Gastrocnemius medialis (tissue), 4 donors: ENCODE data around the gene ARHGAP10. TPM values are rescaled to one million over a fixed set of nuclear protein-coding genes. Genes with fewer than 3 reads are reported as not detected.

Experiments
- ATAC-seq, 2 donors: fragments of 150-250 bp; one replicate each; pipeline ENCODE4 v1.9.1; 2016
- DNase-seq, 2 donors: peaks; one replicate each; pipeline ENCODE4 v3.0.0-alpha.2; 2019
- H3K27ac ChIP-seq, 4 donors: fragments of 200-600 bp; sonication (generic); 1 replicate in 1 of 4; 2 replicates in 3 of 4; pipeline ENCODE4 v1.5.1; 2016 to 2018; ENCODE audit warnings: mild to moderate bottlenecking in 2 of 4, moderate library complexity in 1 of 4
- H3K27me3 ChIP-seq, 3 donors: fragments of 200-600 bp; sonication (generic) in 2 of 3; 1 replicate in 1 of 3; 2 replicates in 2 of 3; pipeline versions ENCODE4 v1.5.1 to v1.6.0; 2016 to 2019; ENCODE audit warnings: mild to moderate bottlenecking in 1 of 3, moderate library complexity in 1 of 3
- H3K36me3 ChIP-seq, 2 donors: fragments of 200-600 bp; sonication (generic) in 1 of 2; one replicate each; pipeline ENCODE4 v1.5.1; 2017 to 2018
- H3K4me1 ChIP-seq, 2 donors: fragments of 200-600 bp; sonication (generic) in 1 of 2; one replicate each; pipeline ENCODE4 v1.5.1; 2016 to 2017; ENCODE audit warnings: mild to moderate bottlenecking in 2 of 2
- H3K4me3 ChIP-seq, 4 donors: fragments of 200-600 bp; sonication (generic) in 3 of 4; 1 replicate in 1 of 4; 2 replicates in 3 of 4; pipeline ENCODE4 v1.5.1; 2016 to 2019; ENCODE audit warnings: mild to moderate bottlenecking in 2 of 4
- H3K9me3 ChIP-seq, 3 donors: fragments of 200-600 bp; sonication (generic) in 2 of 3; 1 replicate in 1 of 3; 2 replicates in 2 of 3; pipeline ENCODE4 v1.5.1; 2016 to 2019
- CTCF ChIP-seq, 5 experiments: fragments of 450-650 bp in 3 of 5; fragments of 200-600 bp in 2 of 5; sonication (generic) in 2 of 5; IDR thresholded peaks in 4 of 5; conservative IDR thresholded peaks in 1 of 5; 1 replicate in 4 of 5; 2 replicates in 1 of 5; pipeline ENCODE4 v1.5.1; 2016 to 2019; ENCODE audit warnings: antibody characterized with exemption in 5 of 5, mild to moderate bottlenecking in 3 of 5, moderate library complexity in 3 of 5
- POLR2A ChIP-seq, 2 donors: fragments of 450-650 bp; IDR thresholded peaks; one replicate each; pipeline ENCODE4 v1.6.1; 2017; ENCODE audit warnings: antibody characterized with exemption in 2 of 2, mild to moderate bottlenecking in 2 of 2, moderate library complexity in 2 of 2
- in situ Hi-C, 4 donors: fragments of 200-750 bp; cut with MboI; loops; one replicate each; pipeline versions ENCODE4 v1.15.0 to v1.8.0; 2017; ENCODE audit warnings: low sequenced_read_pairs in 4 of 4
- intact Hi-C: fragments of 100-400 bp; cut with DNase I; formaldehyde crosslinking; loops from one replicate; pipeline ENCODE4 v1.15.1; 2023; ENCODE audit warnings: low total_unique reads
- total RNA-seq, 4 donors: library from RNA; depleted of rRNA; stranded (reverse); fragments of >200 nt; gene quantifications; one replicate each; pipeline versions ENCODE4 v1.1.0 to v1.2.3, GENCODE V29; 2016

The ARHGAP10 gene
- total RNA-seq, 4 donors from 2014 or later: 22.1 to 34.6 (median 28.0) TPM

DNA sequence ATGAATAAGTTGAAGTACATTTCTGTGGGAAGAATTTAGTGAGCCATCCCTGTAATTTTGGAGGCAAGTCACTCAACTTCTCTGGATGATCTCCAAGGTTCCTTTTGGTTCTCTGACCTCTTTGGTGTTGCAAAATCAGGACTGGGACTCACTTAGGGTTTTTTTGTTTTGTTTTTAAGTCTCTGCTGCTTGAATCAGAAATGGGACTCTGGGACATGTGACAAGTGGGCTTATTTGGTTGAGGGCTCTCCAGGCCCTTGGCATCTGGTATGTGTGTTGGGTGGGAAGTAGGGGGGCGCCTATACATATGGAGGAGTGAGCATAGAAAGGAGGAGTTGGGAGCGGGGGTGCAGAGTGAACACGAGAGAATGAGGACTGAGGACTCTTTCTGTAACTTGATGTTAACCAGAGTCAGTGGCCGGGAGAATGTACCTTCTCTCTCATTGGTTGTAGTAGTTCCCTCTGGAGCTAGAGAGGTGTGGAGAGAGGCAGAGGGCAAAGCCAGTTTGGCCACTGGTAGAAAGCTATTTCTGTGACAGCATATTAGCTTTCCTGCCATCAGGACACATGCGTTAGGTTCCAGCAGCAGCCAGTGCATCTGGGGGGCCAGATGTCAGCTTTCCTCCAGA is 1.9 kb downstream of the ARHGAP10 start:
- in situ Hi-C loops (no loop called here), intact Hi-C loops (loop anchor here (2.0 to 10.0 kb wide), 5 partner anchors 25 to 708 kb away; partner anchors contain the start of gene NR3C2)
- no peaks in the 10 kb centered on the region for H3K27me3 ChIP-seq
- H3K4me1 ChIP-seq: peaks cover 25 to 57% of the 10 kb centered on the region in 2 donors
- DNase-seq (peak; percentile 70 to 85), ATAC-seq (peak; percentile 71 to 82)
- H3K4me3 ChIP-seq: peak overlapping the region; percentile 70 to 97 (median 90)
- H3K9me3 ChIP-seq: no peaks in the 10 kb centered on the region
- H3K36me3 ChIP-seq: no peaks in the 10 kb centered on the region
- peak overlapping the region; percentile 84 to 97 (median 96) for H3K27ac ChIP-seq
- TF ChIP-seq CTCF (IDR thresholded peaks at IDR 0.05 in 4 of 5, conservative IDR thresholded peaks at IDR 0.05 in 1 of 5): peak in 1 of 5 experiments; percentile 19
- TF ChIP-seq POLR2A (IDR thresholded peaks at IDR 0.05): peak; percentile 39 to 63

- Histone ChIP-seq H3K9me3 (no peaks in the 10 kb centered on the region), H3K27me3 (no peaks in the 10 kb centered on the region), H3K36me3 (no peaks in the 10 kb centered on the region), H3K4me3 (peak overlapping the region; percentile 70 to 97 (median 90)), H3K27ac (peak overlapping the region; percentile 84 to 97 (median 96)), H3K4me1 (peaks cover 30 to 63% of the 10 kb centered on the region in 2 donors)
- intact Hi-C loops: loop anchor here (2.0 to 10.0 kb wide), 3 partner anchors 38 to 708 kb away; partner anchors contain the start of gene NR3C2
- no peak for TF ChIP-seq POLR2A (IDR thresholded peaks at IDR 0.05)
- in situ Hi-C loops: no loop called here
- ATAC-seq (no peak), DNase-seq (no peak)
Measured at GRCh38 chr4:147734496-147734895, 2.6 kb downstream of the ARHGAP10 start.

GRCh38 chr4:147735413-147736301 is 3.8 kb downstream of the ARHGAP10 start:
- peak overlapping the region; percentile 84 to 97 (median 96) for H3K27ac ChIP-seq
- no peaks in the 10 kb centered on the region for H3K9me3 ChIP-seq
- ATAC-seq (no peak), DNase-seq (no peak)
- TF ChIP-seq CTCF (IDR thresholded peaks at IDR 0.05 in 4 of 5, conservative IDR thresholded peaks at IDR 0.05 in 1 of 5) (no peak), POLR2A (IDR thresholded peaks at IDR 0.05) (no peak)
- no peaks in the 10 kb centered on the region for H3K27me3 ChIP-seq
- in situ Hi-C loops: no loop called here
- no peaks in the 10 kb centered on the region for H3K36me3 ChIP-seq
- H3K4me3 ChIP-seq: peak overlapping the region; percentile 70 to 97 (median 90)
- H3K4me1 ChIP-seq: peaks cover 34 to 66% of the 10 kb centered on the region in 2 donors
- intact Hi-C loops: loop anchor here (2.0 to 10.0 kb wide), 2 partner anchors 37 to 129 kb away; no protein-coding TSS in a partner anchor

DNA sequence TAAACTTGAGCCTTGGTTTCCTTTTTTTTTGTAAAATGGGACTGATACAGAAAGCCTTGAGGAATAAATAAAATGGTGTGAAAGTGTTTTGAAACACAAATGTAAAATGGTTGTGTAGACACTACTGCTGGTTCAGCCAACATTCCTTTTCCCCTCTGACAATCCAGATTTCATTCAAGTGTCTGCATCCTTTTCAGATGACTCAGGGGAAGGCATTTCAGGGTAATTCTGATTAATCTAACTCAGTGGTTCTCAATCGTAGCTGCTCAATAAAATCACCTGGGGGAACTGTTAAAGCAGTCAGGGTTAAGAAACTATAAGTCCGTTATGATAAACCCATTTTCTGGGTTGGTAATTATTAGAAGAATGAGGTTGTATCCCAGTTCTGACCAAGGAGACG is 4.6 kb downstream of the ARHGAP10 start:
- Histone ChIP-seq H3K36me3 (no peaks in the 10 kb centered on the region), H3K9me3 (no peaks in the 10 kb centered on the region), H3K27ac (peak overlapping the region; percentile 29 to 97 (median 89)), H3K4me3 (peak overlapping the region in 1 of 4 donors; percentile 70), H3K4me1 (peaks cover 41 to 62% of the 10 kb centered on the region in 2 donors), H3K27me3 (no peaks in the 10 kb centered on the region)
- intact Hi-C loops (loop anchor here (10.0 kb wide), 1 partner anchor 128 kb away; no protein-coding TSS in a partner anchor), in situ Hi-C loops (no loop called here)
- ATAC-seq (no peak), DNase-seq (no peak)
- no peak for TF ChIP-seq CTCF (IDR thresholded peaks at IDR 0.05 in 4 of 5, conservative IDR thresholded peaks at IDR 0.05 in 1 of 5)
- TF ChIP-seq POLR2A (IDR thresholded peaks at IDR 0.05): no peak
